Keratinocyte (primary cell): Measurements from ENCODE around the gene CSH2. TPM values are rescaled to one million over a fixed set of nuclear protein-coding genes. Genes with fewer than 3 reads are reported as not detected.
A peak's percentile ranks its signal among the peaks of the same experiment; 100 is the strongest.

ENCODE experiments used
- DNase-seq: peaks from one replicate; pipeline ENCODE4 v3.0.0-alpha.2; 2011; ENCODE audit warnings: low read depth, missing footprints, low spot score
- FAIRE-seq: peaks from 2 replicates; lab custom pipeline; 2011; peaks lifted over from hg19 to GRCh38; lab: Jason Lieb, UNC
- H2AFZ ChIP-seq: 2 replicates; pipeline ENCODE4 v1.6.0; 2012; ENCODE audit warnings: low read length, control low read depth, inconsistent platforms; ENCODE audit not compliant: control insufficient read depth
- H3K27ac ChIP-seq: 2 replicates; pipeline ENCODE4 v1.5.1; 2011; ENCODE audit warnings: low read length; ENCODE audit not compliant: control insufficient read depth, insufficient read depth
- H3K27me3 ChIP-seq: 3 replicates; pipeline ENCODE4 v1.6.0; 2011; ENCODE audit warnings: low read length; ENCODE audit not compliant: control insufficient read depth, insufficient read depth; ENCODE audit errors: extremely low read depth
- H3K36me3 ChIP-seq, 2 experiments: 2 replicates in 1 of 2; 3 replicates in 1 of 2; pipeline ENCODE4 v1.5.1; 2011; ENCODE audit warnings: low read length in 2 of 2, mild to moderate bottlenecking in 1 of 2; ENCODE audit not compliant: control insufficient read depth in 2 of 2, insufficient read depth in 2 of 2; ENCODE audit errors: extremely low read depth in 1 of 2
- H3K4me1 ChIP-seq: 3 replicates; pipeline ENCODE4 v1.5.1; 2011; ENCODE audit warnings: low read length; ENCODE audit not compliant: control insufficient read depth, insufficient read depth; ENCODE audit errors: extremely low read depth
- H3K4me2 ChIP-seq: 3 replicates; pipeline ENCODE4 v1.6.0; 2011; ENCODE audit warnings: low read depth, low read length; ENCODE audit not compliant: control insufficient read depth, insufficient read depth; ENCODE audit errors: extremely low read depth
- H3K4me3 ChIP-seq, 3 experiments: fragments of 200-600 bp in 1 of 3; sonication (generic) in 1 of 3; 2 replicates in 2 of 3; 3 replicates in 1 of 3; pipeline ENCODE4 v1.5.1; 2011 to 2016; ENCODE audit warnings: low read length in 3 of 3, mild to moderate bottlenecking in 3 of 3, control low read depth in 2 of 3, inconsistent platforms in 1 of 3, low read depth in 1 of 3, mixed read lengths in 1 of 3, mixed run types in 1 of 3, moderate library complexity in 1 of 3; ENCODE audit not compliant: control insufficient read depth in 2 of 3, insufficient read depth in 2 of 3; ENCODE audit errors: extremely low read depth in 1 of 3
- H3K79me2 ChIP-seq: 2 replicates; pipeline ENCODE4 v1.6.0; 2012; ENCODE audit warnings: low read length; ENCODE audit not compliant: control insufficient read depth, insufficient read depth
- H3K9ac ChIP-seq: 3 replicates; pipeline ENCODE4 v1.6.0; 2011; ENCODE audit warnings: low read length; ENCODE audit not compliant: control insufficient read depth, insufficient read depth; ENCODE audit errors: extremely low read depth
- H3K9me1 ChIP-seq: 3 replicates; pipeline ENCODE4 v1.6.0; 2011; ENCODE audit warnings: low read length; ENCODE audit not compliant: control insufficient read depth, insufficient read depth; ENCODE audit errors: extremely low read depth
- H3K9me3 ChIP-seq: 2 replicates; pipeline ENCODE4 v1.5.1; 2012; ENCODE audit warnings: low read depth, low read length; ENCODE audit not compliant: control insufficient read depth
- H4K20me1 ChIP-seq: 3 replicates; pipeline ENCODE4 v1.6.0; 2011; ENCODE audit warnings: low read length; ENCODE audit not compliant: control insufficient read depth, insufficient read depth; ENCODE audit errors: extremely low read depth
- CTCF ChIP-seq, 3 experiments: IDR thresholded peaks in 1 of 3; conservative IDR thresholded peaks in 1 of 3; optimal IDR thresholded peaks in 1 of 3; 2 replicates in 2 of 3; 3 replicates in 1 of 3; pipeline versions ENCODE3 to v1.5.1; 2011; ENCODE audit warnings: low read length in 3 of 3, mild to moderate bottlenecking in 3 of 3, moderate library complexity in 2 of 3, control low read depth in 1 of 3, inconsistent platforms in 1 of 3; ENCODE audit not compliant: insufficient read depth in 2 of 3; ENCODE audit errors: extremely low read depth in 1 of 3
- EZH2 ChIP-seq: IDR thresholded peaks from one replicate; pipeline ENCODE4 v1.6.1; 2012; ENCODE audit warnings: inconsistent platforms, mild to moderate bottlenecking, low read length, moderate library complexity
- dilution Hi-C: fragments of 300-500 bp; cut with MboI; formaldehyde crosslinking; loops from one replicate; pipeline ENCODE4 v1.7.0; 2020; ENCODE audit warnings: low sequenced_read_pairs; ENCODE audit not compliant: extremely low pct_ligation_motif_present
- polyA plus RNA-seq, 5 experiments: library from polyadenylated mRNA; depleted of rRNA in 3 of 5; stranded (reverse) in 3 of 5; stranded (forward) in 1 of 5; unstranded in 1 of 5; fragments of >200 nt; gene quantifications; 1 replicate in 1 of 5; 2 replicates in 3 of 5; 3 replicates in 1 of 5; pipeline versions ENCODE4 v1.2.1 to v1.2.3, GENCODE V29; 2011 to 2012; ENCODE audit warnings: missing spikeins in 2 of 5, low read depth in 1 of 5, low replicate concordance in 1 of 5

CSH2 gene
- polyA plus RNA-seq, 1 donor (not counting 4 experiments of a cell fraction or from before 2014, with no cell fraction given): not detected

GRCh38 chr17:63842540-63843386 is 30.7 kb downstream of the CSH2 start, which contains the start of gene SMARCD2:
Gene SMARCD2, minus strand, starts transcription at chr17:63842685. Its CDS starts 11 bp downstream, at chr17:63842674.
- dilution Hi-C loops: no loop called here
- H3K4me3 ChIP-seq: peak within 1 kb of the TSS; percentile 92 to 95 (median 94)
- FAIRE-seq: peak; percentile 26
- H3K4me2 ChIP-seq: peak within 1 kb of the TSS; percentile 100
- peak within 1 kb of the TSS; percentile 81 for H2AFZ ChIP-seq
- no peaks in the 10 kb centered on the region for H3K36me3 ChIP-seq
- H3K9me1 ChIP-seq: peaks cover 2% of the 10 kb centered on the region
- H3K4me1 ChIP-seq: peaks cover 39% of the 10 kb centered on the region
- no peaks in the 10 kb centered on the region for H3K9me3 ChIP-seq
- H3K27ac ChIP-seq: peak within 1 kb of the TSS; percentile 80
- no peaks in the 10 kb centered on the region for H3K27me3 ChIP-seq
- H3K9ac ChIP-seq: peak within 1 kb of the TSS; percentile 90
- H3K79me2 ChIP-seq: peaks cover 40% of the 10 kb centered on the region
- H4K20me1 ChIP-seq: peaks cover 4% of the 10 kb centered on the region
- peak; percentile 89 for DNase-seq
- TF ChIP-seq CTCF (optimal IDR thresholded peaks at IDR 0.05 in 1 of 3, IDR thresholded peaks at IDR 0.05 in 1 of 3, conservative IDR thresholded peaks at IDR 0.05 in 1 of 3; ENCODE audit: extremely low read depth in 1 of 3, insufficient read depth in 2 of 3, low read length in 3 of 3): no peak
- TF ChIP-seq EZH2: no peak

GRCh38 chr17:63842173-63842539 is 31.3 kb downstream of the CSH2 start:
- peaks cover 4% of the 10 kb centered on the region for H4K20me1 ChIP-seq
- peak overlapping the region; percentile 90 for H3K9ac ChIP-seq
- FAIRE-seq (no peak), DNase-seq (no peak)
- peak overlapping the region; percentile 100 for H3K4me2 ChIP-seq
- no peaks in the 10 kb centered on the region for H3K9me3 ChIP-seq
- H3K4me1 ChIP-seq: peaks cover 39% of the 10 kb centered on the region
- H3K9me1 ChIP-seq: peaks cover 2% of the 10 kb centered on the region
- dilution Hi-C loops: no loop called here
- peak overlapping the region; percentile 43 for H2AFZ ChIP-seq
- TF ChIP-seq CTCF (optimal IDR thresholded peaks at IDR 0.05 in 1 of 3, IDR thresholded peaks at IDR 0.05 in 1 of 3, conservative IDR thresholded peaks at IDR 0.05 in 1 of 3; ENCODE audit: extremely low read depth in 1 of 3, insufficient read depth in 2 of 3, low read length in 3 of 3) (no peak), EZH2 (no peak)
- no peaks in the 10 kb centered on the region for H3K27me3 ChIP-seq
- peaks cover 46% of the 10 kb centered on the region for H3K79me2 ChIP-seq
- H3K36me3 ChIP-seq: peaks cover 0 to 4% of the 10 kb centered on the region in 2 experiments
- peak overlapping the region; percentile 92 to 95 (median 94) for H3K4me3 ChIP-seq
- H3K27ac ChIP-seq: peak overlapping the region; percentile 80
